Heart left ventricle (tissue), 16 donors: ENCODE results near the gene PABPN1L. TPM values are rescaled to one million over a fixed set of nuclear protein-coding genes. Genes with fewer than 3 reads are reported as not detected.
A peak's percentile ranks its signal among the peaks of the same experiment; 100 is the strongest.

Experiments used
- ATAC-seq, 4 donors: fragments of 200-7000 bp; cut with Tn5 transposase; one replicate each; pipeline ENCODE4 v1.9.1; 2020 to 2022; ENCODE audit warnings: moderate library complexity in 4 of 4, mild to moderate bottlenecking in 3 of 4, moderate number of reproducible peaks in 1 of 4
- DNase-seq, 5 donors: peaks; one replicate each; pipeline ENCODE4 v3.0.0-alpha.2; 2020
- H3K27ac ChIP-seq, 12 donors: fragments of 200-600 bp; sonication (generic) in 4 of 12; one replicate each; pipeline versions ENCODE4 v1.5.0 to v1.8.0; 2016 to 2022; ENCODE audit warnings: mild to moderate bottlenecking in 2 of 12
- H3K27me3 ChIP-seq, 9 donors: fragments of 200-600 bp; sonication (generic) in 2 of 9; one replicate each; pipeline versions ENCODE4 v1.5.1 to v1.8.0; 2016 to 2022; ENCODE audit warnings: mild to moderate bottlenecking in 3 of 9
- H3K36me3 ChIP-seq, 9 donors: fragments of 200-600 bp; sonication (generic) in 2 of 9; one replicate each; pipeline versions ENCODE4 v1.5.0 to v1.8.0; 2018 to 2022; ENCODE audit warnings: mild to moderate bottlenecking in 2 of 9
- H3K4me1 ChIP-seq, 12 donors: fragments of 200-600 bp; sonication (generic) in 4 of 12; one replicate each; pipeline versions ENCODE4 v1.5.0 to v1.8.0; 2016 to 2022; ENCODE audit warnings: mild to moderate bottlenecking in 3 of 12
- H3K4me3 ChIP-seq, 12 donors: fragments of 200-600 bp; sonication (generic) in 4 of 12; one replicate each; pipeline versions ENCODE4 v1.5.0 to v1.8.0; 2017 to 2022; ENCODE audit warnings: mild to moderate bottlenecking in 9 of 12, moderate library complexity in 4 of 12
- H3K9me3 ChIP-seq, 12 donors: fragments of 200-600 bp; sonication (generic) in 4 of 12; one replicate each; pipeline versions ENCODE4 v1.5.0 to v1.8.0; 2016 to 2022; ENCODE audit warnings: mild to moderate bottlenecking in 1 of 12
- POLR2A ChIP-seq, 2 donors: fragments of 450-650 bp; IDR thresholded peaks; one replicate each; pipeline ENCODE4 v1.6.1; 2017; ENCODE audit warnings: antibody characterized with exemption in 2 of 2, mild to moderate bottlenecking in 2 of 2, moderate library complexity in 2 of 2
- WGBS, 4 donors: extraction: QIAGEN DNeasy Blood & Tissue Kit in 2 of 4; methylation state at CpG; one replicate each; pipeline versions ENCODE4 v1.1.5 to v1.1.7; 2013 to 2018; 5-methylcytosine and 5-hydroxymethylcytosine counted together
- intact Hi-C, 10 donors: fragments of 100-400 bp; cut with DNase I; formaldehyde crosslinking; loops; one replicate each; pipeline versions ENCODE4 v1.11.1 to v1.14.2; 2022
- long read RNA-seq, 3 donors: library from polyadenylated mRNA; unstranded; transcript quantifications; one replicate each; pipeline ENCODE4 v2.0.0, GENCODE V29; 2020 to 2021
- polyA plus RNA-seq, 2 donors: library from polyadenylated mRNA; stranded (reverse); fragments of 200-250 nt; gene quantifications; one replicate each; pipeline ENCODE4 v1.2.3, GENCODE V29; 2013
- total RNA-seq, 9 donors: library from RNA; depleted of rRNA in 2 of 9; stranded (reverse); fragments of >200 nt in 2 of 9; fragmentation: NEBNext Ultra II Directional in 3 of 9; extraction: Animal tissue kit (Norgen Biotek cat#: 25700) in 3 of 9; gene quantifications; one replicate each; pipeline versions ENCODE4 v1.1.0 to v1.2.4, GENCODE V29; 2016 to 2023
- TF ChIP-seq, protein P1 (sequence below), 12 donors: fragments of 200-600 bp; sonication (generic) in 4 of 12; IDR thresholded peaks; one replicate each; pipeline versions ENCODE4 v1.5.0 to v1.8.0; 2018 to 2022; ENCODE audit warnings: antibody characterized with exemption in 12 of 12, mild to moderate bottlenecking in 5 of 12
- donor health status: ischemic (EF 13 %, LVEDD 7.1; RV severe dilation, severe dysfunction).
- donor health status: healthy with polysubstance abuse.
- donor health status: DM: no; HTN: yes; CAD: no.
- donor health status: DM: no; HTN: no; CAD: no.
- donor health status: ischemic (EF 25% LVEDD 6.9; RV normal size, moderate dysfunction).
- donor health status: ischemic (EF 25% LVEDD 5.7; RV mildly dilated, moderate dysfunction).
- donor health status: healthy.
- donor health status: DM: yes; HTN: yes; CAD: no.
- donor health status: ischemic (EF 35%, LVEDD 5.7; RV mildly dilated, moderate dysfunction).
- donor health status: nonischemic (EF 11% LVEDD 7.7; RV severe dilation, severe dysfunction).
- donor health status: DM: yes; HTN: yes; CAD: no.
- donor health status: PGD.
- donor health status: ischemic (EF 29% LVEDD 5.4; RV normal size, mild dysfunction).
- donor health status: nonischemic (EF 23%, LVEDD 6.1; RV moderate dilation, normal function).

Gene PABPN1L, protein sequence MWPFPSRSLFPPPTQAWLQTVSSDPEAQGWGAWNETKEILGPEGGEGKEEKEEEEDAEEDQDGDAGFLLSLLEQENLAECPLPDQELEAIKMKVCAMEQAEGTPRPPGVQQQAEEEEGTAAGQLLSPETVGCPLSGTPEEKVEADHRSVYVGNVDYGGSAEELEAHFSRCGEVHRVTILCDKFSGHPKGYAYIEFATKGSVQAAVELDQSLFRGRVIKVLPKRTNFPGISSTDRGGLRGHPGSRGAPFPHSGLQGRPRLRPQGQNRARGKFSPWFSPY
- not detected for total RNA-seq
- polyA plus RNA-seq, result not detected
- long read RNA-seq, donor 1, result 0 reads
- long read RNA-seq, donor 2, result 0 reads
- long read RNA-seq, donor 3, result 0 reads

DNA sequence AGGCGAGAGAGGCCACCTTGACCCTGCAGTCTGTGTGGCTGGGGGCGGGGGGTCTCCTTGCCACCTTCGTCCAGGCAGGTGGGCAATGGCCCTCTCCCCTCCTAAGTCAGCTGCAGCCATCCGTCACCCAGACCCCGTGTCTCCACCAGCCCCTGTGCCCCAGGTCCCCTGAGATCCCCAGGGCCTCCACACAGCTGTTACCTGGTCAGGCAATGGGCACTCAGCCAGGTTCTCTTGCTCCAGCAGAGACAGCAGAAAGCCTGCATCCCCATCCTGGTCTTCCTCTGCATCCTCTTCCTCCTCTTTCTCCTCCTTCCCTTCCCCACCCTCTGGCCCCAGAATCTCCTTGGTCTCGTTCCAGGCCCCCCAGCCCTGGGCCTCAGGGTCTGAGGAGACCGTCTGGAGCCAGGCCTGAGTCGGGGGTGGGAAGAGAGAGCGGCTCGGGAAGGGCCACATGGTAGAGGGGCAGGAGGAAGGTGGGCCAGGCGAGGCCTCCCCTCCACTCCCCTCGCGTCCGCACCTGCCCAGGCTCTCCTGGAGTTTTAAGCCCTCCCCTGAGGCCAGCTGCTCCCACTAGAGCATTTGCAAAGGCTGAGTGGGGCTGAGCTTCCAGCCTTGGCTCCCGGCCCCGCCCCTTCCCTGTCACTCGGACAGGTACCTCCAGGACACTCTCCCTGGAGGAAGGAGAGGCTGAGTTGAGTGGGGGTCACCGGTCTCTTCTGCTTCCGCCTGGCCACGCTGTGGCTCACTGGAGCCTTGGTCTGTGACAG lies at the start of gene PABPN1L:
Gene PABPN1L (minus strand): TSS at position 510 of the 770 bp plus-strand sequence. CDS start 54 bp downstream, at position 456.
- peaks cover 0 to 20% (median 11%) of the 10 kb centered on the region in 9 donors for H3K36me3 ChIP-seq
- 75 to 80% (median 79%) methylated on average over 18 to 20 of the region's 20 CpGs for WGBS, 4 donors
- TF ChIP-seq, protein P1, sequence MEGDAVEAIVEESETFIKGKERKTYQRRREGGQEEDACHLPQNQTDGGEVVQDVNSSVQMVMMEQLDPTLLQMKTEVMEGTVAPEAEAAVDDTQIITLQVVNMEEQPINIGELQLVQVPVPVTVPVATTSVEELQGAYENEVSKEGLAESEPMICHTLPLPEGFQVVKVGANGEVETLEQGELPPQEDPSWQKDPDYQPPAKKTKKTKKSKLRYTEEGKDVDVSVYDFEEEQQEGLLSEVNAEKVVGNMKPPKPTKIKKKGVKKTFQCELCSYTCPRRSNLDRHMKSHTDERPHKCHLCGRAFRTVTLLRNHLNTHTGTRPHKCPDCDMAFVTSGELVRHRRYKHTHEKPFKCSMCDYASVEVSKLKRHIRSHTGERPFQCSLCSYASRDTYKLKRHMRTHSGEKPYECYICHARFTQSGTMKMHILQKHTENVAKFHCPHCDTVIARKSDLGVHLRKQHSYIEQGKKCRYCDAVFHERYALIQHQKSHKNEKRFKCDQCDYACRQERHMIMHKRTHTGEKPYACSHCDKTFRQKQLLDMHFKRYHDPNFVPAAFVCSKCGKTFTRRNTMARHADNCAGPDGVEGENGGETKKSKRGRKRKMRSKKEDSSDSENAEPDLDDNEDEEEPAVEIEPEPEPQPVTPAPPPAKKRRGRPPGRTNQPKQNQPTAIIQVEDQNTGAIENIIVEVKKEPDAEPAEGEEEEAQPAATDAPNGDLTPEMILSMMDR (IDR thresholded peaks at IDR 0.05), result no peak
- TF ChIP-seq POLR2A (IDR thresholded peaks at IDR 0.05), result no peak
- intact Hi-C loops, result loop anchor here in 2 of 10 donors (10.0 kb wide), 2 partner anchors 52 to 122 kb away; partner anchors contain the start of gene APRT (in 1 of the 2)
- no peak within 1 kb of the TSS for H3K27ac ChIP-seq
- no peaks in the 10 kb centered on the region for H3K9me3 ChIP-seq
- H3K4me3 ChIP-seq, result no peak within 1 kb of the TSS
- DNase-seq (no peak), ATAC-seq (no peak)
- peaks cover 0 to 16% (median 5%) of the 10 kb centered on the region in 12 donors for H3K4me1 ChIP-seq
- H3K27me3 ChIP-seq, result peaks cover 0 to 6% (median 0%) of the 10 kb centered on the region in 9 donors

DNA sequence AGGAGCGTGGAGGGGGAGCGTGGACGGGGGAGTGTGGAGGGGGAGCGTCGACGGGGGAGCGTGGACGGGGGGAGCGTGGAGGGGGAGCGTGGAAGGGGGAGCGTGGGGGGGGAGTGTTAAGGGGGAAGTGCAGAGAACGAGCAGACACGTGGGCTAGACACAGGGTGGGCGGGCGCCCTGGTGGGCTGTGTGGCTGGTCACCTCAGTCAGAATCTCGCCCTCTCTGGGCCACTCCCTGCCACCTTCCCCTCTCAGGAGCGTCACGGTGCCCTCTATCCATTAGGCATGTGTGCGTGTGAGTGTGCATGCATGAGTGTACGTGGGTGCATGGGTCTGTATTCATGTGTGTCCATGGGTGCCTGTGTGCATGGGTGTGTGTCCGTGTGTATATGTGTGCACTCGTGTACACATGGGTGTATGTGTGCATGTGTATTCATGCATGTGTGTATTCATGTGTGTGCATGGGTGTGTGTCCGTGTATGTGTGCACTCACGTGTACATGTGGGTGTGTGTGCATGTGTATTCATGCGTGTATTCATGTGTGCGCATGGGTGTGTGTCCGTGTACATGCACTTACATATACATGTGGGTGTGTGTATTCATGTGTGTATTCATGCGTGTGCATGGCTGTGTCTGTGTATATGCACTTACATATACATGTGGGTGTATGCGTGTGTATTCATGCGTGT lies 49.3 kb upstream of the PABPN1L start:
- Histone ChIP-seq H3K9me3 (no peaks in the 10 kb centered on the region), H3K4me1 (peaks cover 0 to 38% (median 18%) of the 10 kb centered on the region in 12 donors), H3K4me3 (no peak overlapping the region), H3K36me3 (no peaks in the 10 kb centered on the region), H3K27me3 (no peaks in the 10 kb centered on the region), H3K27ac (no peak overlapping the region)
- TF ChIP-seq, protein P1 (IDR thresholded peaks at IDR 0.05), result no peak
- no peak for TF ChIP-seq POLR2A (IDR thresholded peaks at IDR 0.05)
- no peak for DNase-seq
- ATAC-seq, result no peak
- intact Hi-C loops, result no loop called here
- 87 to 90% (median 89%) methylated on average over 23 to 30 of the region's 30 CpGs for WGBS, 4 donors

GRCh38 chr16:88914750-88915368 lies 48.4 kb upstream of the PABPN1L start:
- Histone ChIP-seq H3K27me3 (no peaks in the 10 kb centered on the region), H3K4me3 (no peak overlapping the region), H3K9me3 (no peaks in the 10 kb centered on the region), H3K4me1 (peaks cover 0 to 38% (median 14%) of the 10 kb centered on the region in 12 donors), H3K27ac (no peak overlapping the region), H3K36me3 (no peaks in the 10 kb centered on the region)
- intact Hi-C loops, result no loop called here
- TF ChIP-seq POLR2A (IDR thresholded peaks at IDR 0.05), result no peak
- TF ChIP-seq, protein P1 (IDR thresholded peaks at IDR 0.05), result no peak
- WGBS, 4 donors, result 60 to 80% (median 66%) methylated on average over 9 to 20 of the region's 20 CpGs
- ATAC-seq, result peak in 3 of 4 donors; percentile 26 to 66 (median 54)
- peak in 1 of 5 donors; percentile 69 for DNase-seq
